ENCODE data around the gene SULF2. TPM values are rescaled to one million over a fixed set of nuclear protein-coding genes. Genes with fewer than 3 reads are reported as not detected.

The SULF2 gene
- total and polyA plus RNA-seq, 2 of the 4 experiments (the other 2 are of a cell fraction) = 0.54 to 0.77 TPM

DNA sequence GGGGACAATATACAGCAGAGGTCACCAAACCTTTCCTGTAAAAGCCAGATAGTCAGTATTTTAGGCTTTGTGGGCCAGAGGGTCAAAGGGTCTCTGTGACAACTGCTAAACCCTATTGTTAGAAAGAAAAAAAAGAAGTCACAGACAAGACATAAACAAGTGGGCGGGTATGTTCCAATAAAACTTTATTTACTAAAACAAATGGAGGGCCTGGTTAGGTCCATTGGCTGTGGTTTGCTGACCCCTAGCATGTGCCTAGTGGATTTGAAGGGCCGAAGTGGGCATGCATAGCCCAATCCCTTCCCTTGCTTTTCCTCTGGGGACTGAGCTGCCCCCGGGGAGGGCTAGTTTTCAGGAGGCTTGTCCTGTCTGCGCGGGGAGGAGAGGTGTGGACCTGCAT lies 78.9 kb downstream of the SULF2 start:
- in situ Hi-C loops (cut with MboI; ENCODE audit: low sequenced_read_pairs) = no loop called here
- no peak overlapping the region for H3K56ac ChIP-seq (ENCODE audit: extremely low read depth, insufficient read depth, low read length)
- no peak overlapping the region for H2AK9ac ChIP-seq (replicated peaks; ENCODE audit: low read depth, low read length, poor library complexity)
- peaks cover 2% of the 10 kb centered on the region for H3K27me3 ChIP-seq (ENCODE audit: control insufficient read depth, insufficient read depth, low read length)
- no peaks in the 10 kb centered on the region for H3K9me3 ChIP-seq (ENCODE audit: control insufficient read depth, insufficient read depth, low read length)
- no peak overlapping the region for H2BK5ac ChIP-seq (ENCODE audit: low read depth, low read length, poor library complexity, severe bottlenecking)
- ChIA-PET CTCF (no interaction called here), POLR2A (ENCODE audit: unreplicated experiment) (no interaction called here)
- H3K9me1 ChIP-seq (ENCODE audit: insufficient read depth, low read length) = no peaks in the 10 kb centered on the region
- intact Hi-C loops (cut with micrococcal nuclease) = no loop called here
- no peak overlapping the region for H2AFZ ChIP-seq (replicated peaks; ENCODE audit: low read length, poor library complexity)
- H3K36me3 ChIP-seq (ENCODE audit: control insufficient read depth, insufficient read depth, low read length) = no peaks in the 10 kb centered on the region
- TF ChIP-seq MAFK (IDR thresholded peaks at IDR 0.05; ENCODE audit: low read depth, low read length) (no peak), POLR2A (IDR thresholded peaks at IDR 0.05; ENCODE audit: low read depth, low read length) (no peak)
- no peak overlapping the region for H2AK5ac ChIP-seq (ENCODE audit: low read depth, low read length)
- no peak overlapping the region for H3K9ac ChIP-seq (ENCODE audit: low read depth, low read length)
- H4K20me1 ChIP-seq (ENCODE audit: insufficient read depth, low read length) = no peaks in the 10 kb centered on the region
- H3K23ac ChIP-seq (ENCODE audit: low read depth, low read length) = no peak overlapping the region
- DNase-seq = no peak
- H3K4me3 ChIP-seq (ENCODE audit: insufficient read depth, low read depth, low read length) = no peak overlapping the region
- no peak for ATAC-seq (ENCODE audit: low read depth)
- no peak overlapping the region for H3K18ac ChIP-seq (ENCODE audit: low read depth, low read length)
- no peak overlapping the region for H3K4me2 ChIP-seq (ENCODE audit: low read depth, low read length)
- H2BK15ac ChIP-seq (ENCODE audit: low read depth, low read length) = no peak overlapping the region
- H4K5ac ChIP-seq (ENCODE audit: low read depth, low read length) = no peak overlapping the region
- H2BK120ac ChIP-seq (ENCODE audit: low read depth, low read length) = no peak overlapping the region
- no peak overlapping the region for H3K27ac ChIP-seq (ENCODE audit: insufficient read depth, low read length)
- H2BK20ac ChIP-seq (ENCODE audit: low read depth, low read length) = no peak overlapping the region
- H4K91ac ChIP-seq (ENCODE audit: insufficient read depth, low read depth, low read length) = no peak overlapping the region
- H4K8ac ChIP-seq (ENCODE audit: low read depth in 2 of 2, low read length in 2 of 2) = no peak overlapping the region
- H3K4me1 ChIP-seq (ENCODE audit: control insufficient read depth, insufficient read depth, low read length) = no peaks in the 10 kb centered on the region; the same call in 1 of the 2 replicates
- no TSS peak for BruUV-seq (replicated peaks)
- no peaks in the 10 kb centered on the region for H3K79me1 ChIP-seq (ENCODE audit: low read depth in 1 of 2, low read length in 2 of 2)
- H3K4ac ChIP-seq (ENCODE audit: low read depth, low read length) = no peak overlapping the region
- H3K14ac ChIP-seq (replicated peaks; ENCODE audit: low read depth, low read length) = no peak overlapping the region
- no CpG with 5 or more reads among the region's 5 CpGs for WGBS, 2 experiments (ENCODE audit: extremely low coverage in 2 of 2, insufficient read length in 1 of 2)
- dilution Hi-C loops (cut with HindIII; ENCODE audit: low sequenced_read_pairs, unreplicated experiment) = no loop called here

Data from IMR-90 (cell line).